GM08714 (cell line): ENCODE results near the gene DCTN3.
"Not testable (repeated sequence)": the region's sequence is repeated elsewhere in the genome, so short reads cannot be mapped to it uniquely, and the experiment has no call there.

ENCODE experiments used
- H3K4me3 ChIP-seq: fragments of 200-500 bp; sonication (Bioruptor generic); 2 replicates; pipeline ENCODE4 v1.5.1; 2014; ENCODE audit warnings: mild to moderate bottlenecking, low read length, inconsistent platforms
- ZNF274 ChIP-seq: IDR thresholded peaks from 2 replicates; pipeline ENCODE4 v1.6.1; 2012; ENCODE audit warnings: mild to moderate bottlenecking, low read depth, low read length

The DCTN3 gene

DNA sequence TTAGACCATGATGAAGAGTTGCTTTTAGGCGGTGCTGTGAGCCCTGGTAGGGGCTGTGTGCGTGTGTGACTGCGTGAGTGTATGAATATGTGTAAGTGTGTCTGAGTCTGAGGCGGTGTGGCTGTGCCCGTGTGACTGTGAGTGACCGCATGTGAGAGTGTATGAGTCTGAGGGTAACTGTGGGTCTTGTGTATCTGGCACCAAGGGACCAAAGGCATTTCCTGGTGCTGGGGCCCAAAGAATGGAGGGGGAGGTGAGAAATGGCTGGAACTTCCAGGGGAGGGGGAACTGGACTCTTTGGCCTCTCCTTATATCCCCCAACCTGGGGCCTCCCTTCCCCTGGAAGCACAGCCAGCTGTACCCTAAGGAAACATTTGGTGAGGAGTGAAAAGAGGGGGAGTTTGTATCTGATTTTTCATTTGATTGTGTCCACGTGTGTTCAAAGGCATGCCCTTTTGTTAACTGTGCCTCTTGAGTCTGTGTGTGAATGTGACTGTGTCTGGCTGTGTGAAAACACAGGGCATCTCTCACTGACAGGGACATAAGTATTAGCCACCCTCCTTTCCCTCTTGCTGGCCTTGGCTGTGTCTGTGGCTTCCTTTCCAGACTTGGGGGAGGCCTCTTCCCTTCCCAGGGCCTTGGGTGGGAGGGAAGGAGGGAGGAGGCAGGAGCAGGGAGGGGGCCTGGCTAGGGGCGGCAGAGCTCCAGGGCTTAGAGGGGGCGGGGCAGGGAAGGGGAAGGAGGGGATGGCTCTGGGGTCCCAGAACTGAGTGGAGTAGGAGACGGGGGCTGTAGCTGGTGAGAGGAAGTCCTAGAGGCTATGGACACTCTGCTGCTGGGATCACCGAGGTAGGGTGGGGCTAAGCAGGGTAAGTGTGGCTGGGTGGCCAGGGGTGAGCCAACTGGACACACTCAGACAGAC lies 33.1 kb upstream of the DCTN3 start:
- no peak overlapping the region for H3K4me3 ChIP-seq
- no peak for TF ChIP-seq ZNF274

DNA sequence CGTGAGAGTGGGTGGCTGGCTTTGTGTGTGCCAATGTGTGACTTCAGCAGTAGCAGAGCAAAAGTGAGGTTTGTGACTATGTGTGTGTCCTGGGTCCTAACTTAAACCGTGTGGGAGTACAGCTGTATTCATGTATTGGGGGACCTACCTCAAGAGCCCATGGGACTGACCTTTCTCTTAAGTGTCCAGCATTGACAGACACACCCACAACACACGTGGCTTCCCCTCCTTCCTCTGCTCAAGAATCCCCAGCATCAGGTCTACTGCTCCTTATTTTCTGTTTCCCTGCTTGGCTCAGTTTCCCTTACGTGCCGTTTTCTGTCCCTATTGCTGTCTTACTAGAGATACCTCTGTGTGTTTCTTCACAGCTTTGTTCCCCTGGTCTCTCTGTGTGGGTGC lies 32.3 kb upstream of the DCTN3 start:
- no peak overlapping the region for H3K4me3 ChIP-seq
- TF ChIP-seq ZNF274 = no peak

DNA sequence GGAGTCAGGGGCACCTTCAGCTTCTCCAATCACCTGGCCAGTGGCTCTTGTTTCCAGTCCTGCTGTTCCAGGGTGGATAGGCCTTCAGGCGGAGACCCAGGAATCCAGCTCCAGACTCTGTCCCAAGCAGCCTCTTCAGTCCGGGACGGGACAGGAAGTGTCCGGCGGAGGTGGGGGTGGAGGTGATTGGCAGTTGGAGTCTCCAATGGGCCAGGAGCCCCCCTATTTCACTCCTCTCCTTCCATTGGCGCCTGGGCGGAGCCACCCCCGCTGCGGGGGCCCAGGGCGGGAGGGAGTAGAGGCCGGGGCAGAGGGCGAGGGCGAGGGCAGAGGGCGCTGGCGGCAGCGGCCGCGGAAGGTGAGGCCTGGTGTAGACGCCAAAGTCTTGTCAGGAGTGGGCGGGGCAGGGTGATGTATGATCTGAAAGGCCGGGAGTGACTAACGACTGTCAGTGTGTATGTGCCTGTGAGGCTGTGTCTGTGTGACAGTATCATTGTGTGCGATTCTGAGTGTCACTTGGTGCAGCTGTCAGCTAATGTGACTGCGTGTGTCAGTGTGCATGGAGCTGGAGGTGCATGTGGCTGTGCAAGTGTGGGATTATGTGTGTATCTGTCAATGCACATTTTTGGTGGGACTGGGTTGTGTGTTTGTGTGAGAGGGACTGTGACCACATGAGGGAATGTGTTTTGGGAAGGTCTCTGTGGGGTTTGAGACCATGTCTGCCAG lies 31.7 kb upstream of the DCTN3 start, which contains the start of gene IL11RA:
Gene IL11RA (plus strand): TSS at position 310 of the 726 bp plus-strand sequence. CDS start 3,033 bp downstream, outside the sequence.
- no peak within 1 kb of the TSS for H3K4me3 ChIP-seq
- no peak for TF ChIP-seq ZNF274

DNA sequence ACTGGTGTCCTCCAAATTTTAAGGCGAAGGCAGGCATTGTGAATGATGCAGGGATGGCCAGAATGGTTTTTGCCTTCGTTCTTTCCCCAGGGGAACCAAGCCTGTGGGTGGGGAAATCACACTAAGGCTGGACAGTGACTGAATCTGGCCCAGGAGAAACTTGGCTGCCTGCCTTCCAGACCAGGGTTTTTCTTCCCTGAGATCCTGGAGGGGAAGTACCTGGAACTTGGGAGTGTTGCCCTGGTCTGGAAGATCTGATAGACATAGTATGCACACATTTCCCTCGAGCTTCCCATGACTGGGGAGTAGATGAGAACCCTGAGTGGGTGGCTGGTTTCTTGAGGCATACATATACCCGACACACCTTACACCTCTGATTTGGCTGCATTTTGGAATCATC lies 31.0 kb upstream of the DCTN3 start:
- H3K4me3 ChIP-seq = no peak overlapping the region
- no peak for TF ChIP-seq ZNF274

DNA sequence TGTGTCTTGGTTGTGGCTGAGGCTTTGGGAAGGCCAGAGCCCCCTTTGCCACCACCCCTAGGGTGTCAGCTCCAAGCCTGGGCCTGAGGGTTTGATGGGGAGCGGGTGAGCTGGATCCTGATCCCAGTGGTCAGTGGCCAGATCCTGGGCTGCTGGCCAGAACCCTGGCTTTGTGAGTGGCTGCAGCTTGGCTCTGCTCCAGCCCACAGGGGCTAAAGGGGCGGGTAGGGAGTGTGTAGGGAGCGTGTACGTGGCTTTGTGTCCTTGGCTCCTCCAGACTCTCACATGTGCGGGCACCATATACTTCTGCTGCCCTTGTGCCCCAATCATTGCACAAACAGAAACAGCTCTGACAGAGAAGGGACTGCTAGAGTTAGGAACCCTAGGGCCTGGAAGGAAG lies 30.5 kb upstream of the DCTN3 start:
- H3K4me3 ChIP-seq = no peak overlapping the region
- no peak for TF ChIP-seq ZNF274

DNA sequence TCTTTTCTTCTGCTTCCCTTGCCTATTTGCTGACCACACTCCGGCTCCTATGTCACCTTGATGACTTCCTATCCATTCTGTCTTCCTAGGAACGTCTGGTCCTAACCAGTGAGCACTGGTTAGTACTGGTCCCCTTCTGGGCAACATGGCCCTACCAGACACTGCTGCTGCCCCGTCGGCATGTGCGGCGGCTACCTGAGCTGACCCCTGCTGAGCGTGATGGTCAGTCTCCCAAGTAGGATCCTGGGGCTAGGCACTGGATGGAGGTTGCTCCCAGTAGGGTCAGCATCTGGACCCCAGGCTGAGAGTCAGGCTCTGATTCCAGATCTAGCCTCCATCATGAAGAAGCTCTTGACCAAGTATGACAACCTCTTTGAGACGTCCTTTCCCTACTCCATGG lies 28.4 kb upstream of the DCTN3 start:
- TF ChIP-seq ZNF274 = no peak
- no peak overlapping the region for H3K4me3 ChIP-seq

DNA sequence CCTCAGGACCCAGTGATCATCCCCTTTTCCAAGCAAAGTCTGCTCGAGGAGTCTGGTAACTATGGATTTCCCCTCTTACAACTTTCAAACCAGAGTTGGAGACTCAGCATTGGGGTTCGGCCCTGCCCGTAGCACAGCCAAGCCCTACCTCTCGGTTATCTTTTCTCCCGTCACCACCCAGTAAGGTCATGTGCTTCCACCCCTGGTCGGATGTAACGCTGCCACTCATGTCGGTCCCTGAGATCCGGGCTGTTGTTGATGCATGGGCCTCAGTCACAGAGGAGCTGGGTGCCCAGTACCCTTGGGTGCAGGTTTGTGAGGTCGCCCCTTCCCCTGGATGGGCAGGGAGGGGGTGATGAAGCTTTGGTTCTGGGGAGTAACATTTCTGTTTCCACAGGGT lies 27.4 kb upstream of the DCTN3 start:
- no peak for TF ChIP-seq ZNF274
- peak overlapping the region; percentile 68; the same call in 1 of the 2 replicates for H3K4me3 ChIP-seq

DNA sequence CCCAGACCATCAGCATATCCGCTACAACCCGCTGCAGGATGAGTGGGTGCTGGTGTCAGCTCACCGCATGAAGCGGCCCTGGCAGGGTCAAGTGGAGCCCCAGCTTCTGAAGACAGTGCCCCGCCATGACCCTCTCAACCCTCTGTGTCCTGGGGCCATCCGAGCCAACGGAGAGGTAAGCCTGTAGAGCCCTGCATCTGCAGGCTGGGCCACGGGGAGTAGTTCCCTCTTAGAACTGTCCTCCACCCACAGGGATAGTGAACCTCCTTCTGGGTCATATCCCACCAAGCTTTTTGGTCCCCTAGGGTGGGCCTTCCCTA lies 26.7 kb upstream of the DCTN3 start:
- no peak for TF ChIP-seq ZNF274
- peak overlapping the region; percentile 68 for H3K4me3 ChIP-seq

DNA sequence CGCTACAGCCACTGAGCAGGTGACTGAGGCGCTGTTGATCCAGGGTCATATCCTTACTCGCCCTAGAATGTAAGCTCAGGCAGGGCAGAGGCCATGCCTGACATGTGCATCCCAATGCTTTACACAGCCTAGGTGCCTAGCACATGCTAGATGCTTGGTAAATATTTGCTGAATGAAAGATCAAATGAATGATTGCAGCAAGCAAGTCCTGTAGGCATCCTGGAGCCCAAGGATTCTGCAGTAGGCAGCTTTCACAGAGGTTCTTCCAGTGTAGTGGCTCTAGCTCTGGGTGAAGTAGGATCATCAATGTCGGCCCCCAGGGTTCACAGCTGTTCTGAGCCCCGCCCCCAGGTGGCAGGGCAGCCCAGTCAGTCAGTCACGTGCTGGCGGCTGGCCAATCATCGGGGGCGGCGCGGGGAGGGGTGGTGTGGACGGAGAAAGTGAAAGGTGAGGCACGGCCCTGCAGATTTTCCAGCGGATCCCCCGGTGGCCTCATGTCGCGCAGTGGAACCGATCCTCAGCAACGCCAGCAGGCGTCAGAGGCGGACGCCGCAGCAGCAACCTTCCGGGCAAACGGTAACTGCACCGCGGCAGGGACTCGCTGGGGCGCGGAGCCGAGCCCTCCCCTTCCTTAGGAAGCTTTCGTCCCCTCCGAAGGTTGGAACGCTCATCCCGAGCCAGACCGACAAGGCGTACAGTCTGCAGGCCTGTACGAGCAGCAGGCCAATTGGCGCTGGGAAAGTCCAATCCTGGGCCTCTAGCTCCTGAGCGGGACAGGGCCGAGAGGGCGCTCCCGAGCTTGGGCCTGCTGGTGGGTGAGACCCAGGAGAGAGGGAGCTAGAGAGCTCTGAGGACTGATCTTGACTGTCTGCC lies 26.2 kb upstream of the DCTN3 start, which contains the start of gene GALT:
Gene GALT (plus strand): TSS at position 465 of the 873 bp plus-strand sequence. CDS start 30 bp downstream, at position 495.
- TF ChIP-seq ZNF274 = no peak
- peak within 1 kb of the TSS; percentile 68 for H3K4me3 ChIP-seq

DNA sequence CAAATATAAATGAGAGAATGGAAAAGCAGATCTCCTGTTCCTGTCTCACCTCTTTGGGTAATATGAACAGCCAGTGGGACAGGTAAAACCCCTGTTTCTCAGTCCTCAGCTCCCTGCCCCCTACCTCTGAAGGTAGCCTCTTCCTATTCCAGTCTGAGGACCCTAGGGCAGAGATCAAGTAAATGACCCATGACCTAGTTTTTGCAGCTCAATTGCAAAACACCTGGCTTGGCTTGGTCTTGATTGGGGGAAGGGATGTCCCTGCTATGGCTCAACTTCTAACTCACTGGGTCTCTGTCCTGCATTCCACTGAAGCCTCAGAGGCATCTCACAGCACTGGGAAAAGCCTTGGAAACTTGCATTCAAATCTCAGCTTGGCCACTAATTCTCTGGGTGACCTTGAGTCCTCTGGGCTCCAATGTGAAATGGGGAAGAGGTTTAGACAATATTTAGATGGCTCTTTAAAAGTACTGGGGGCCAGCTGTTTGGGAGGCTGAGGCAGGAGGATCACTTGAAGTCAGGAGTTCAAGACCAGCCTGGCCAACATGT lies 24.5 kb upstream of the DCTN3 start:
- H3K4me3 ChIP-seq = no peak overlapping the region
- TF ChIP-seq ZNF274 = no peak

DNA sequence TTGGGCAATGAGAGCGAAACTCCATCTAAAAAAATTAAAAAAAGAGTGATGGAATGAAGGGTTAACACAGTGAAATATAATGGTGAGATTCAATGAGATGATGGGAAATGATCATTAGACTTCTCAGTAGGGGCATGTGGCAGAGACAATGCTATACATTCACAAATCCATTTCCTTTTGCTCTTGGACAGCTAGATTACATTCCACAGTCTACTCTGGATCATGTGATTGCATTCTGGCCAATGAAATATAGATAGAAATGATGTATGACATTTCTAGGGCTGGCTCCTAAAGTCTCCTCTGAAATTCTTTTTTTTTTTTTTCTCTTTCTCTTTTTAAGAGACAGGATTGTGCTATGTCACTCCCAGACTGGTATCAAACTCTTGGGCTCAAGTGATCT lies 22.4 kb upstream of the DCTN3 start:
- H3K4me3 ChIP-seq = no peak overlapping the region
- TF ChIP-seq ZNF274 = no peak

DNA sequence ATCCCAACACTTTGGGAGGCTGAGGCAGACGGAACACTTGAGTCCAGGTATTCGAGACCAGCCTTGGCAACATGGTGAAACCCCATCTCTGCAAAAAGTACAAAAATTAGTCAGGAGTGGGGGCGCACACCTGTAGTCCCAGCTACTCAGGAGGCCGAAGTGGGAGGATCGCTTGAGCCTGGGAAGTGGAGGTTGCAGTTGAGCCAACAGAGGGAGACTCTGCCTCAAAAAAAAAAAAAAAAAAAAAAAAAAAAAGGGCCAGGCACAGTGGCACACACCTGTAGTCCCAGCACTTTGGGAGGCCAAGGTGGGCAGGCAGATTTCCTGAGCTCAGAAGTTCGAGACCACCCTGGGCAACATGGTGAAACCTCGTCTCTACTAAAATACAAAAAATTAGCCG lies 19.0 kb upstream of the DCTN3 start:
- H3K4me3 ChIP-seq = not testable (repeated sequence)

DNA sequence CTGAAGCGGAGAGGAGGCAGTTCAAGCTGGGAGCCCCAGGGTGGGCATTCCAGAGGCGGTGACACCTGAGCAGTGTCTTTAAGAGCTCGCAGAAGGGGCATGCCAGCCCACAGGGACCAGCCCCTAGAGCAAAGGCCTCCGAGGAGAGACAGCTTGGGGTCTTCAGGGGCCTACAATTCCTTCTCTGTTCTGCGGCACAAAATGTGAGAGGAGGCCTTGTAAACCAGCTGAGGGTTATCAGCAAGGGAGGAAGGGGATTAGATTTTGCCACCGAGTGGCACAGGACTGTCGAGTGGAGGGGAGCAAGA lies 17.8 kb upstream of the DCTN3 start:
- peak overlapping the region; percentile 66; the same call in 1 of the 2 replicates for H3K4me3 ChIP-seq
- no peak for TF ChIP-seq ZNF274
